ENCODE measurements around the gene KRTAP2-3.

- TF ChIP-seq CTCF (IDR thresholded peaks at IDR 0.05), result no peak
- TF ChIP-seq EHMT2 (IDR thresholded peaks at IDR 0.05; ENCODE audit: low read depth), result no peak
Observed at GRCh38 chr17:41020336-41020735, 39.6 kb downstream of the KRTAP2-3 start.
